ENCODE data around the gene GABBR2.

GABBR2 gene

GRCh38 chr9:98449871-98450270, 258.9 kb downstream of the GABBR2 start:
- no peaks in the 10 kb centered on the region for H3K36me3 ChIP-seq (ENCODE audit: control insufficient read depth, insufficient read depth, low read length)
- no peak for DNase-seq
- H3K27ac ChIP-seq (ENCODE audit: insufficient read depth, low read length, poor library complexity, severe bottlenecking), result no peak overlapping the region
- H3K9me3 ChIP-seq (ENCODE audit: control insufficient read depth, low read length), result no peaks in the 10 kb centered on the region
- no peak overlapping the region for H3K4me3 ChIP-seq (ENCODE audit: insufficient read depth, low read depth, low read length, poor library complexity, severe bottlenecking)
- no peaks in the 10 kb centered on the region for H3K27me3 ChIP-seq (replicated peaks; ENCODE audit: control insufficient read depth, insufficient read depth, low read length, poor library complexity, severe bottlenecking)
- no peaks in the 10 kb centered on the region for H3K4me1 ChIP-seq (ENCODE audit: control insufficient read depth, insufficient read depth, low read length, poor library complexity, severe bottlenecking)

DNA sequence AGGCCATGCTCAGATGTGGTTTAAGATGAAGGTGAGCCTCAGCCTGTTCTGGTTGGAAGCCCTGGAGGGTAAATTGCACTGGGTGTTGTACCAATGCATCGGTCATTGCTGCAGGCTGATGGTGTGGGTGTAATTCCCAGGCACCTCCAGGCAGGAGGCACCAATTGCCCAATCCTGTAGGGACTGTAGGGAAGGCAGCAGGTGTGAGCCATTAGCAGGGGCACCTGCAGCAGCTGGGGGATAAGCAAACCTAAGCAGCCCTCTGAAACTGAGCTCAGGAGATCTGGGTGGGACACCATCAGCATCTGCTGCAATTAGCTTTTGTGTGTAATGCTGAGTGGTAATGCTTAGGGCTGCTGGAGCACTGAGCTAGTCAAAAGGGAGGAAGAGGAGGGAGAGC, 263.2 kb downstream of the GABBR2 start:
- no peaks in the 10 kb centered on the region for H3K4me1 ChIP-seq (ENCODE audit: control insufficient read depth, insufficient read depth, low read length, poor library complexity, severe bottlenecking)
- H3K36me3 ChIP-seq (ENCODE audit: control insufficient read depth, insufficient read depth, low read length), result no peaks in the 10 kb centered on the region
- no peaks in the 10 kb centered on the region for H3K9me3 ChIP-seq (ENCODE audit: control insufficient read depth, low read length)
- peaks cover 4% of the 10 kb centered on the region for H3K27me3 ChIP-seq (replicated peaks; ENCODE audit: control insufficient read depth, insufficient read depth, low read length, poor library complexity, severe bottlenecking)
- H3K27ac ChIP-seq (ENCODE audit: insufficient read depth, low read length, poor library complexity, severe bottlenecking), result no peak overlapping the region
- DNase-seq, result no peak
- no peak overlapping the region for H3K4me3 ChIP-seq (ENCODE audit: insufficient read depth, low read depth, low read length, poor library complexity, severe bottlenecking)

DNA sequence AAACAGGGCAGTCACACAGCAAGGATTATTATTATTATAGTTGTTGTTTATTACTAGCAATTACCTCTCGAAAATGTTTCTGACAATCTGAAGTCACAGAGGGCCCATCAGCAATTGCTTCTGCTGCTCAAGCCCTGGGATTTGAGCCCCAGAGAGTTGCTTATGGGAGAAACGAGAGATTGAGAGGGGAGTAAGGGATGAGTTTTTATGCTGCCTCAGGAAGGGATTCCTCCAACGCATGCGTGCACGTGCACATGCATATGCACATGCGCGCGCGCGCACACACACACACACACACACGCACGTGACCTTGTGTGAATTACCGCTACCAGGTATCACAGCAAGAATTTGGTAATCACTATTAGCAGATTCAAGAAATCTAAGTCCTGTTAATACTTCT, 264.1 kb downstream of the GABBR2 start:
- Histone ChIP-seq H3K27me3 (replicated peaks; ENCODE audit: control insufficient read depth, insufficient read depth, low read length, poor library complexity, severe bottlenecking) (peaks cover 4% of the 10 kb centered on the region), H3K36me3 (ENCODE audit: control insufficient read depth, insufficient read depth, low read length) (no peaks in the 10 kb centered on the region), H3K4me3 (ENCODE audit: insufficient read depth, low read depth, low read length, poor library complexity, severe bottlenecking) (no peak overlapping the region), H3K9me3 (ENCODE audit: control insufficient read depth, low read length) (no peaks in the 10 kb centered on the region), H3K27ac (ENCODE audit: insufficient read depth, low read length, poor library complexity, severe bottlenecking) (no peak overlapping the region), H3K4me1 (ENCODE audit: control insufficient read depth, insufficient read depth, low read length, poor library complexity, severe bottlenecking) (no peaks in the 10 kb centered on the region)
- no peak for DNase-seq

DNA sequence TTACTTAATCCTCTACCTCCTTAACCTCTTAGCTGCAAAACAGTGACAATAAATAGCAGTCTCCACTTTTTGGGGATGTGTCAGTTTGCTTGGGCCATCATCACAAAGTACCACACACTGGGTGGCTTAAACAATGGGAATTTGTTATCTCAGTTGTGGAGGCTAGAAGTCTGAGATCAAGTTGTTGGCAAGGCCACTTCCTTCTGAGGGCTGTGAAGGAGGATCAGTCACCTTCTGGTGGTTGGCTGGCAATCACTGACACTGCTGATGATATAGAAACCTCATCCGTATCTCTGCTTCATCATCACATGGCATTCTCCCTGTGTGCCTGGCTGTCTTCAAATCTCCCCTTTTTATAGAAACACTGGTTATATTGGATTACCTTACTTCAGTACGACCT, 266.2 kb downstream of the GABBR2 start:
- no peak for DNase-seq
- Histone ChIP-seq H3K4me1 (ENCODE audit: control insufficient read depth, insufficient read depth, low read length, poor library complexity, severe bottlenecking) (no peaks in the 10 kb centered on the region), H3K4me3 (ENCODE audit: insufficient read depth, low read depth, low read length, poor library complexity, severe bottlenecking) (no peak overlapping the region), H3K36me3 (ENCODE audit: control insufficient read depth, insufficient read depth, low read length) (no peaks in the 10 kb centered on the region), H3K9me3 (ENCODE audit: control insufficient read depth, low read length) (no peaks in the 10 kb centered on the region), H3K27me3 (replicated peaks; ENCODE audit: control insufficient read depth, insufficient read depth, low read length, poor library complexity, severe bottlenecking) (peaks cover 4% of the 10 kb centered on the region), H3K27ac (ENCODE audit: insufficient read depth, low read length, poor library complexity, severe bottlenecking) (no peak overlapping the region)

DNA sequence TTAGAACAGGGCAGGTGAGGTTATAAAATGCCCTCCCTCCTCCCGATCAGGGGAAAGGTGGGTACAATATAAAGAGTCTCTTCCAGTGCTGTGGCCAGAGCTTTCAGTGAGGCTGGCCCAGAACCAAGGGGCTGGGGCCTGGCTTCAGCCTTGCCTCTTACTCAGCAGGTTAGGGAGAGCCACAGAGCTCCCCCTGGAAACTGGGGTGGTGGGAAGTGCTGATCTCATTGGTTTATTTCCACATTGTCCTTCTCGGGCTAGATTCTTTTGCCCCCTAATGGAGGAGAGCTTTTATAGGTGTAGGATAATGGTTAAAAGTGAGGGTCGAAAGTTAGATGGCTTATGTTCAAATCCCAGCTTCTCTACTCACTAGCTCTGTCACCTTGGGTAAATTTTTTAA, 266.6 kb downstream of the GABBR2 start:
- no peak overlapping the region for H3K4me3 ChIP-seq (ENCODE audit: insufficient read depth, low read depth, low read length, poor library complexity, severe bottlenecking)
- no peak for DNase-seq
- H3K9me3 ChIP-seq (ENCODE audit: control insufficient read depth, low read length), result no peaks in the 10 kb centered on the region
- H3K4me1 ChIP-seq (ENCODE audit: control insufficient read depth, insufficient read depth, low read length, poor library complexity, severe bottlenecking), result no peaks in the 10 kb centered on the region
- H3K27me3 ChIP-seq (replicated peaks; ENCODE audit: control insufficient read depth, insufficient read depth, low read length, poor library complexity, severe bottlenecking), result peaks cover 4% of the 10 kb centered on the region
- H3K27ac ChIP-seq (ENCODE audit: insufficient read depth, low read length, poor library complexity, severe bottlenecking), result no peak overlapping the region
- H3K36me3 ChIP-seq (ENCODE audit: control insufficient read depth, insufficient read depth, low read length), result no peaks in the 10 kb centered on the region

DNA sequence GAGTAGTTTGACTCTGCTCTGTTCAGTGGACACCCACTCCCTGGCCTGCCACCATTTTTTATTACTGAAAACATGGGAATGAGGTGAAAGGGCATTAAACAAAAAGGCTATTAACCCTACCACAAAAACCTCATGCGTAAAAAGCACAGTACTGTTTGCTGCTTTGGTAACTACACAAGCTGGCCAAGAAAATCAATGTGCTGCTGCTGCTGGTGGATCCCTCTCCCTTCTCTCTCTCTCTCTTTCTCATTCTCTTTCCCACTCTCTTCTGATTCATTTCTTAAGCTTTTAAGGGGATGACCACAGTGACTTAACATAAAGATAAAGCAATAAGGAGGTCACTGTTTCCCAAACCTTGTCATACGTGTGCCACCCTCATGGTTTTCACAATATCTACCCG, 270.1 kb downstream of the GABBR2 start:
- H3K4me3 ChIP-seq (ENCODE audit: insufficient read depth, low read depth, low read length, poor library complexity, severe bottlenecking), result no peak overlapping the region
- H3K36me3 ChIP-seq (ENCODE audit: control insufficient read depth, insufficient read depth, low read length), result no peaks in the 10 kb centered on the region
- H3K27ac ChIP-seq (ENCODE audit: insufficient read depth, low read length, poor library complexity, severe bottlenecking), result no peak overlapping the region
- peaks cover 4% of the 10 kb centered on the region for H3K27me3 ChIP-seq (replicated peaks; ENCODE audit: control insufficient read depth, insufficient read depth, low read length, poor library complexity, severe bottlenecking)
- no peaks in the 10 kb centered on the region for H3K4me1 ChIP-seq (ENCODE audit: control insufficient read depth, insufficient read depth, low read length, poor library complexity, severe bottlenecking)
- H3K9me3 ChIP-seq (ENCODE audit: control insufficient read depth, low read length), result no peaks in the 10 kb centered on the region
- no peak for DNase-seq

GRCh38 chr9:98437458-98438034, 271.2 kb downstream of the GABBR2 start:
- Histone ChIP-seq H3K4me1 (ENCODE audit: control insufficient read depth, insufficient read depth, low read length, poor library complexity, severe bottlenecking) (no peaks in the 10 kb centered on the region), H3K36me3 (ENCODE audit: control insufficient read depth, insufficient read depth, low read length) (no peaks in the 10 kb centered on the region), H3K27me3 (replicated peaks; ENCODE audit: control insufficient read depth, insufficient read depth, low read length, poor library complexity, severe bottlenecking) (peaks cover 4% of the 10 kb centered on the region), H3K9me3 (ENCODE audit: control insufficient read depth, low read length) (no peaks in the 10 kb centered on the region), H3K27ac (ENCODE audit: insufficient read depth, low read length, poor library complexity, severe bottlenecking) (no peak overlapping the region), H3K4me3 (ENCODE audit: insufficient read depth, low read depth, low read length, poor library complexity, severe bottlenecking) (no peak overlapping the region)
- DNase-seq, result no peak

- no peaks in the 10 kb centered on the region for H3K27me3 ChIP-seq (replicated peaks; ENCODE audit: control insufficient read depth, insufficient read depth, low read length, poor library complexity, severe bottlenecking)
- H3K27ac ChIP-seq (ENCODE audit: insufficient read depth, low read length, poor library complexity, severe bottlenecking), result no peak overlapping the region
- DNase-seq, result no peak
- no peaks in the 10 kb centered on the region for H3K36me3 ChIP-seq (ENCODE audit: control insufficient read depth, insufficient read depth, low read length)
- H3K4me3 ChIP-seq (ENCODE audit: insufficient read depth, low read depth, low read length, poor library complexity, severe bottlenecking), result no peak overlapping the region
- H3K4me1 ChIP-seq (ENCODE audit: control insufficient read depth, insufficient read depth, low read length, poor library complexity, severe bottlenecking), result no peaks in the 10 kb centered on the region
- no peaks in the 10 kb centered on the region for H3K9me3 ChIP-seq (ENCODE audit: control insufficient read depth, low read length)
These were observed 275.8 kb downstream of the GABBR2 start for GRCh38 chr9:98432960-98433359.

- H3K9me3 ChIP-seq (ENCODE audit: control insufficient read depth, low read length), result no peaks in the 10 kb centered on the region
- no peak overlapping the region for H3K27ac ChIP-seq (ENCODE audit: insufficient read depth, low read length, poor library complexity, severe bottlenecking)
- no peak for DNase-seq
- H3K4me1 ChIP-seq (ENCODE audit: control insufficient read depth, insufficient read depth, low read length, poor library complexity, severe bottlenecking), result no peaks in the 10 kb centered on the region
- H3K36me3 ChIP-seq (ENCODE audit: control insufficient read depth, insufficient read depth, low read length), result no peaks in the 10 kb centered on the region
- H3K27me3 ChIP-seq (replicated peaks; ENCODE audit: control insufficient read depth, insufficient read depth, low read length, poor library complexity, severe bottlenecking), result no peaks in the 10 kb centered on the region
- H3K4me3 ChIP-seq (ENCODE audit: insufficient read depth, low read depth, low read length, poor library complexity, severe bottlenecking), result no peak overlapping the region
These were observed 276.6 kb downstream of the GABBR2 start for GRCh38 chr9:98432134-98432533.

DNA sequence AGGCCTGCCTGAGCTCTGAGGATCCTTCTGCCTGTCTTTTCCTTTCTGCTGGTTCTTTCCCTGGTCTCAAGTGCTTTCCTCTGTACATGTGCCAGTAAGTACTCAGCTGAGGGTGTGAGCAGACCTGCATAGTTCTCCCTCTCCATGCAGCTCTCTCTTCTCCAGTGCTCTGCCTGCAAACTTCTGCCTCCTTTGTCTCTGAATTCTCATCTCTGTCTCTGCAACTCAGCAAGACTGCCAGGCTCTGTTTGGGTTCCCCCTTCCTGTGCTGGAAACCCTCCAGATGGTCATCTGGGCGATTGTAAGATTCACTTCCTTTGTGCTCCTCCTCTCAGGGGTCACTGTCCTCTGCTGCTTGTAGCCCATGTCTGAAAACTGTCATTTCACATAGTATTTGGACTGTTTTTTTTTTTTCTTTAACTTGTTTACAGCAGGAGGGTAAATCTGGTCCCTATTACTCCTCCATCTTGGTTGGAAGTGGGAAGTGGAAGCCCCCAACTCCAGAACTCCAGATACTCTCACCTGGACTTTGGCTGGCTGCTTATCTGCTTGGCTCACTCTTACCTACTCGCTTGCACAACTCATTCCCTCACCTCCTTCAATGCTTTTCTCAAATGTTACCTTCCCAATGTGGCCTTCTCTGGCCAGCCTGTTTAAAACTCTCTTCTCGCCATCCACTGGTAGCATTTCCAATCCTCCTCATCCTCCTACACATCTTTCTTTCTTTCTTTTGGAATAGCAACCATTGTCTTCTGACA, 278.0 kb downstream of the GABBR2 start:
- Histone ChIP-seq H3K27ac (ENCODE audit: insufficient read depth, low read length, poor library complexity, severe bottlenecking) (no peak overlapping the region), H3K4me1 (ENCODE audit: control insufficient read depth, insufficient read depth, low read length, poor library complexity, severe bottlenecking) (no peaks in the 10 kb centered on the region), H3K4me3 (ENCODE audit: insufficient read depth, low read depth, low read length, poor library complexity, severe bottlenecking) (no peak overlapping the region), H3K9me3 (ENCODE audit: control insufficient read depth, low read length) (no peaks in the 10 kb centered on the region), H3K27me3 (replicated peaks; ENCODE audit: control insufficient read depth, insufficient read depth, low read length, poor library complexity, severe bottlenecking) (no peaks in the 10 kb centered on the region), H3K36me3 (ENCODE audit: control insufficient read depth, insufficient read depth, low read length) (no peaks in the 10 kb centered on the region)
- DNase-seq, result no peak
